HTERT RPE-1 (cell line): Measurements from ENCODE around the gene PCGF1.

Experiments used
- in situ Hi-C: fragments of 300-500 bp; cut with MboI; formaldehyde crosslinking; loops from 4 replicates; pipeline ENCODE4 v1.14.3; 2020; ENCODE audit warnings: low sequenced_read_pairs

Gene PCGF1

DNA sequence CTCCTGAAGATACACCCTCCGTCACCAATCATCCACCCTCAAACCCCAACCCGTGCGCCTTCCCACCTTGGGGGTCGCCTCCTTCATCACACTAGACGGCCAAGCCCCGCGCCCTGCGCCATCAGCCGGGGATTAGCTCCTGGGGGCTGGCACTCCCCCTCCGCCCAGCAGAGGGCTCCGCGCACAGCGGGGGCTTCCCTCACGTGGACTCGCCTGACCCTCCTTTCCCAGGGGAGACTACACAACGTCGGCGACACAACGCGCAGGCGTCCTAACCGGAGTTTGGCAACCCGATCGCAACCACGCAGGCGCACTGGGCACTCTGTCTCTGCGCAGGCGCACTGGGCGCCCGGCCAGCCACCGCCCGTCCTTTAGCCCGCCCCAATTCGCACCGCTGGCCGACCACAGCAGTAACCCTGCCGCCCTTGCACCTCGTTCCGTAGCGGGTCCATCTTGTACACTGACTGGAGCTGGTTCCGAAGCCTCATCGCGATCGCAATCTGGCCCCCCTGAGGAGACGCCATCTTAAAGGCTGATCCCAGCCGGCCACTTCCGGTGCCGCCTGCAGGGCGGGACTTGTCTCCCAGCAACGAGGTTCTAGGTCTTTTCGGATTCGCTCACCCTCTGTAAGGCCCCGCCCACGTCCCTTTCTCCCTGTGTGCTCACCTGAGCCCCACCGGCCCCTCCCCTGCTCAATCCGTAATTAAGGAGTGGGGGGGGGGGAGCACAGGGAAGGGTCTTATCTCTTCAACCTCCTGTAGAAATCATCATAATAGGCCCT, at the start of gene PCGF1:
Gene PCGF1 (minus strand): TSS at position 551 of the 781 bp plus-strand sequence. CDS start 27 bp downstream, at position 524.
- in situ Hi-C loops: no loop called here

DNA sequence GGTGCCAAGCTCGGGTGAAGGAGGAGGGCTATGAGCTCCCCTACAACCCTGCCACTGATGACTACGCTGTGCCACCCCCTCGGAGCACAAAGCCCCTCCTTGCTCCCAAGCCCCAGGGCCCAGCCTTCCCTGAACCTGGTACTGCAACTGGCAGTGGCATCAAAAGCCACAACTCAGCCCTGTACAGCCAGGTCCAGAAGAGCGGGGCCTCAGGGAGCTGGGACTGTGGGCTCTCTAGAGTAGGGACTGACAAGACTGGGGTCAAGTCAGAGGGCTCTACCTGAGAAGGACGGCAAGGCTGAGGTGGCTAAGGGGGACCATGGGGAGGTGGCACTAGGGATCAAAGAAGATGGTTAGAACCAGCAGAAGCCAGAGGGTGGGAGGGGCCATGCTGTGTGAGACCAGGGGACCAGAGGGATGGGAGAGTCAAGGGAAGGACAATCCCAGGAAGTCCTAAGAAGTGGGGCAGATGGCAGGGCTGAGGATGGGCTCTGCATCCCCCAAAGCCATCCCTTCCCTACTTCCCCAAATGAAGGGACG, 49.4 kb upstream of the PCGF1 start:
- in situ Hi-C loops: no loop called here

DNA sequence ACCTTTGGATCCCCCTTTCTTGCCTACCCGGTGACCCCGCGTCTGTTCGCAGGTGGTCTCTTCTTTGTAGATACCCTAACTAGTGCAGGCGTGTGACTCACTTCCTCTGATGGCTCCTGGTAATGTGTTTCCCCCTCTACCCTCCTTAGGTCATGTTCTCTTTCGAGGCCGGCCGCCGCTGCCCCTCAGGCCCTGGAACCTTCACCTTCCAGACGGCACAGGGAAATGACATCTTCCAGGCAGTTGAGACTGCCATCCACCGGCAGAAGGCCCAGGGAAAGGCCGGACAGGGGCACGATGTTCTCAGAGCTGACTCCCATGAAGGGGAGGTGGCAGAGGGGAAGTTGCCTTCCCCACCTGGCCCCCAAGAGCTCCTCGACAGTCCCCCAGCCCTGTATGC, 48.7 kb upstream of the PCGF1 start:
- in situ Hi-C loops: no loop called here

DNA sequence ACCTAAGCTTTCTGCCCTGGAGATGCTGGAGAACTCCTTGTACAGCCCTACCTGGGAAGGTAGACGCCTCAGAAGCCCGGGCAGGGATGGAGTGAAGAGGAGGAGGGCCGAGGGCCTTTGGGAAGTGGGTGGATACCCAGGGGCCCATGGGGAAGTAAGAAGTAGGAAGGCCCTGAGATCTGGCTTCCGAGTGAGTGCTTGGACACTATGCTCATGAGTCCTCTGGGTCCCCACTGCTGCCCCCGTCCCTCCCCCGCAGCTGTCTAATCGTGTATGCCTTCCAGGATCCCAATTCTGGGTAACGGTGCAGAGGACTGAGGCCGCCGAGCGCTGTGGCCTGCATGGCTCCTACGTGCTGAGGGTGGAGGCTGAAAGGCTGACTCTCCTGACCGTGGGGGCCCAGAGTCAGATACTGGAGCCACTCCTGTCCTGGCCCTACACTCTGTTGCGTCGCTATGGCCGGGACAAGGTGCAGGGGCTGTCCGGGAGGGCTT, 48.2 kb upstream of the PCGF1 start:
- in situ Hi-C loops: no loop called here

DNA sequence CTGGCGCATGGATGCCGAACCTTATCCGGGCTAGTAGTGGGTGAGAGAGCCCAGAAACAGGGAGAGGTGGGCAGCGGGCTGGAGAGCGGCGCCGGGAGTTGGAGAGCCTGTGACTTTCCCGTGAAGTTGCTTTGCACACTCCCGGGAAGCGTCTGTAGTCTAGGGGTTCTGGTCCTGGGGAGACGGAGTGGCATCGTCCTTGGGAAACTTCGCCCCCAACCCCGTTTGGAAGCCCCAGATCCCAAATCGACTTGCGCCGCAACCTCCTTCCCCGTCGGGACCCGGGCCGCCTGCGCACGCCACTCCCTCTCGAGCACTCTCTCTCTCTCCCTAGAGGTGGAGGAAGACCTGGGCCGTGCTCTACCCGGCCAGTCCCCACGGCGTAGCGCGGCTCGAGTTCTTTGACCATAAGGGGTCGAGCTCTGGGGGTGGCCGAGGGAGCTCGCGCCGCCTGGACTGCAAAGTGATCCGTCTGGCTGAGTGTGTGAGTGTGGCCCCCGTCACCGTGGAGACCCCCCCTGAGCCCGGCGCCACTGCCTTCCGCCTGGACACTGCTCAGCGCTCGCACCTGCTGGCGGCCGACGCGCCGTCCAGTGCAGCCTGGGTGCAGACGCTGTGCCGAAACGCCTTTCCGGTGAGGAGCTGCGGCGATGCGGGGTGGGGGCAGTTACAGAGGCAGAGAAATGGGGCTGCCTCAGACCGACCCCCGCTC, 47.5 kb upstream of the PCGF1 start:
- in situ Hi-C loops: no loop called here

DNA sequence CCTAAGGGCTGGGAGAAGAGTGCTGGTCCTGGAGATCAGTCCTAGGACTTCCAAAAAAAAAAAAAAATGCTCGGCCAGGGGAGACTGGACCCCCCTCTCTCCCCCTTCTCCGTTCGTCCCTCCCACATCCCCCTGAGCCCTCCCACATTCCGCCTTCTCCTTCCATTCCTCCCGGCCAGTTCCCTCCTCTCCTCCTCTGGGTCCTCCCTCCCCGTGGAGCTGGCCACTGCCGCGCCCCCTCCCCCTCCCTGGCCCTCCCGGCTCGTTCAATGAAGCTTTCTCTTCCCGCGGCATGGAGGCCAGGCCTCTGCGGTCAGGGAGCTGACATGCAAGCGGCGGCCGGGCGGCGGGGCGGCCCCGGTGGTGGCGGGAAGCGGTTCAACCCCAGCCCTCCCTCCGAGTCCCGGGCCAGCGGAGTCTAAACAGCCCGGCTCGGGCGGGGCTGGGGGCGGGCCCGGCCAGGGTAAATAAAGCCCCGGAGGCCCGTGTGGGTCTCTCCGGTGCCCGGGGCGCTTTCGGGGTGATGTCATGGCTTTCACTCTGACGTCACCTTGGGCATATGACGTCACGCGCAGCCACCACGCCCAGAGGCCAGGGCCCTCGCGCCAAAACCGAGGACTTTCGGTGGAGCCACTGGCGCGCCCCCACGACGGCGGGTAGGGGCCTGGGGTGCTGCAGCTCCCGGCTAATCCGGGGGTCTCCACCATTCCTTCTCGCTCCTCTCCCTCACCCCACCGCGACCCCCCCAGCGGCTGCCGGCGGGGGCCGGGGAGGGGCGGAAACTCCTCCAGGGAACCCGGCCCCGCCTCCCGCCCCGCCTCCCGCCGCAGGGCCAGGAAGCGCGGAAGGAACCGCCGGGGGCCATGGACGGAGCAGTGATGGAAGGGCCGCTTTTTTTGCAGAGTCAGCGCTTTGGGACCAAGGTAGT, 46.7 kb upstream of the PCGF1 start, which contains the start of the genes DOK1 and LOXL3:
Gene DOK1 (plus strand): TSS at position 829 of the 928 bp plus-strand sequence. CDS start 35 bp downstream, at position 864.
Gene LOXL3 (minus strand): TSS at position 51 of the 928 bp plus-strand sequence. CDS start 1,308 bp downstream, outside the sequence.
- in situ Hi-C loops: no loop called here

DNA sequence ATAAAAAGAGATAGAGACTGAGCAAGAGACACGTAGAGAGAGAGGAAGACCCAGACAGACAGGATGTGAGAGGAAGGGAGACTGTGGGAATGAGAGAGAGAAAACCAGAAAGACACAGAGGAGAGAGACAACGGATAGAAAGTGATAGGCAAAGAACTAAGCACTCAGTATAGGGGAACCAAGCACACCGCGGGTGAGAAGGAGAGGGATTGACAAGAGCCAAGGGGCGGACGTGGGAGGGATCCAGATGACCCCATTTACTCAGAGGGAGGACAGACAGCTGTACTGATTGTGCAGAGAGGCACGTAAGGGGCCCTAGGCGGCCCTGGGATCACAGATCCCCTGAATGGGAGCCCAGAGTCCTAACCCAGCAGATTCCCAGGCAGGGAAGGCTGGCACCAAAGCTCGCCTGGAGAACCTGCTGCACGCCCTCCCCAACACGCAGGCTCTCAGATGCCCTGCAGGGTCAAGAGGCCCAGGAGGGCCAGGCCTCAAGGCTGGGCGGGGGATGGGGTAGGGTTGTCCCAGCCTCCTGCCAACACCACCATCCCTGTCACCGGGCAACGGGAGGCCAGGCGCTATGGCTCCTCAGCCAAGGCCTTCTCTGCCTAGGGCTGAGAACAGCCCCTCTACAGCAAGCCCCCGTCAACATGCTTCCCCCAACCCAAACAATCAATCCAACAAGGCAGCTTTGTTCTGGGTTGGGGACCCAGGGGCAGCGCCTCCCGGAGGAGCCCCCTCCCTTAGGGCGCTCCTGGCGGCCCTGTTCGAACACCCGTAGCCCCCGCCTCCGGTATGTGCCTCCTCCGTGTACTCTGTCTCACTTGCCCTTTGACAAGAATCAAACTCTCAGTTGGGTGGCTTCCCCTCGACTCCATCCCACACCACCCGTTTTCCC, 45.7 kb upstream of the PCGF1 start:
- in situ Hi-C loops: no loop called here

DNA sequence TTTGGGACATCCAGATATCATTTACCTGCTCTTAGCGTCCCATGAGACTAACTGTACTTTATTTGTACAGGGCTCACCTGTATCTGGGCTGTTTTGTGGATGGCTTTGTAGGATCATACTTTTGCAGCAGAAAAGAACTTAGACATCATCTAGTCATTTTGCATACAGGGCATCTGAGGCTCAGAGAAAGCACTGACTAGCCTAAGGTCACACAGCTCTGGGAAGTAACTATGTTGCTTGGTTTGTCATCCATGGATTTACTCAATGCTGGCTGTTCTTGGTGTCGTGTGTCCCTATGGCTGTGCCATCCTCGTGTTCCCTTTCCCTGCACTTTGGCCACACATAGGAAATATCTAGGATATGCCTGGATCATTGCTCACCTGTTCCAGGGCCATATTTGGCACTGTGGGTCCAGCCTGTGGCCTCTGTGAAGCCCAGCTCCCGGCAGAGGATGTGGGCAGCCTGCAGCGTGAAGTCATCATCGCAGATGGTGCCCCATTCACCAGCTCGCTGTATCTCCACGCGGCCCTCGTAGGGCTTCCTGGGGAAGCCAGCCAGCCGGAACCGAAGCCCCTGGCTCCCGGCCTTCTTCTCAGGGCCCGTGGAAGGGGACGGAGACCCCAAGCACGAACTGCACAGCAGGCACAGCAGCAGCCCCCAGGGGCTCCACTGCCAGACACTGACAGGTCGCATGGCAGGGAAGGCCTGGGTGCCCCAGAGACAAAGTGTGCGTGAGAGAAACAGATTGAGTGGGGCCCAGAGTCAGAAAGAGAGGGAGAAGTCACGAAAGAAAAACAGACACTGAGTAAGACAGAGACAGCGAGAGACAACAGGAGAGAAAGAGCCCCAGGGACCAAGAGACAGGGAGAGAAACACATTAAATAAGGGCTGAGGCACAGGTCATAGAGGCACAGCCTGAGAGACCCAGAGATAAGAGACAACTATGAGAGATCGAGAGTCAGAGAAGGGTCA, 44.7 kb upstream of the PCGF1 start:
- in situ Hi-C loops: no loop called here

DNA sequence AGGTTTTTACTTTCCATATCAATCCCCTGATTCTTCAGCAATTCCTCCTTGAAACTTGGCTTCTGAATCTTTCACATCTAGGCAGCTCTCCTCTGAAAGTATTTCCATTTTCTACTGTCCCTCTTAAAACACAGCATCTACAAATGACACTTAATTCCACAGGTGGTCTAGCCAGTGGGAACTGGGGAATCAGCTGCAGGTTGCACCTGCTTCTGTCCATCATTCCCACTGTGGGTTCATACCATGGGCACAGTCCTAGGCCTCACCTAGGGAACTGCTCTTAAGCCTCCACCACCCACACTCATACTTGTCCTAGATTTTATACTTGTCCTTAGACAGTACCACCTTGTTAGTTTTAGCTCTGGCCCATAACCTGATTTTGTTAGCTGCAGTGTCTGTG, 44.0 kb upstream of the PCGF1 start:
- in situ Hi-C loops: no loop called here

DNA sequence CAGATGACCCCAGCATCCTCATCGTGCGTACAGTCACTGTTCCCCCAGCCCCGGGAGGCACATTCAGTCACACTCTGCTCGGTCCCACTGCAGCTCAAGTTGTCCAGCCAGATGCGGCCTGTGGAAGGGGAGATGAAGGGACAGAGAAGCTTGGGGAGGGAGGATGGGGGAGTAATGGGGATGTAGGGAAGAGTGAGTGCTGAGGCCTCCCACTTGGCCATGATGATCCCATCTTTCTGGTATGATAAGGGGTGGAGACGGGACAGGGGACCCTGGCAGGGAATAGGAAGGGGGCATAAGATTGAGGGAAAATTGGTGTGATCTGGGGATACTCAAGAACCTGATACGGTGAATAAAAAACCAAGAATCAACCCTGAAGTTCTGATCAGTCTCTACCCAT, 42.7 kb upstream of the PCGF1 start:
- in situ Hi-C loops: no loop called here

DNA sequence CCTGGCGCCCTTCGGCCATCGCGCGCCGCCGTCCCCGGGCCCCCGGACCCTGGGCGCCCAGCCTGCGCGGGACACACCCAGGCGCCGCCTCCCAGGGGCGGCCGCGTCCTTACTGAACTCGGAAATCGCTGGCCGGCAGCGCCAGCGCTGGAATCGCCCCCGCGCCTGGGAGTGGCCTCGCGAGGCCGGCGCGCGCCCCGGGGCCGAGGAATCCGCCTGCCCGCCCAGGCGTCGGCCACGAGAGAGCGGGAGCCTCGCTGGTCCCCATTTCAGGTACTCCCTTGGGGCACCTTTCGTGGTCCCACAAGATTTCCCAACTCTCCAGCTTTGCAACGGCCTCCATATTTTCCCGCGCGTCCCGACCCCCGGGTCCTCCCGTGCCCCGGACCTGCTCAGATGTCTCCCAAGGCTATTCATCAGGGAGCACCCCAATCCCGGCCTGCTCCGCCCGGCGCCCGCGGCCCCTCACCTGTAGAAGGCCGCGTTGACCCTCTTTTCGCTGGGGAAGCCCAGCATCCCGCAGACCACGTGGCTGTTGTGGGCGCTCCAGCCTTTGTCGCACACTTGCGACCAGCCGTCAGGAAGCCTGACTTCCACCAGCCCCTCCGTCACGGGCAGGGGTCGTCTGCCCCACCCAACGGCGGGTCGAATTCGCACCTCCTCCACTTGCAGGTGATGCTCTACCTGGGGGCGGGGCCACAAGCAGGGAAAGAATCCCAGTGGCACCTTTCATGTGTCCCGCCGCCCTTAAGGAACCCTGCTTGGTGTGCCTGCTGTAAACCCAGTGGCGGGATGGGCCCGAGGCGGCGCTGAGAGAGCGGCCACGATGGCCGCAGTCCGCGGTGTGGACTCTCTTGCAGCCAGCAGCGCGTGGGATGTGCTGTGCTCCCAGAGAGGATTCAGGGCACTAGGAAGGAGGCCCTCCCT, 41.7 kb upstream of the PCGF1 start:
- in situ Hi-C loops: no loop called here

DNA sequence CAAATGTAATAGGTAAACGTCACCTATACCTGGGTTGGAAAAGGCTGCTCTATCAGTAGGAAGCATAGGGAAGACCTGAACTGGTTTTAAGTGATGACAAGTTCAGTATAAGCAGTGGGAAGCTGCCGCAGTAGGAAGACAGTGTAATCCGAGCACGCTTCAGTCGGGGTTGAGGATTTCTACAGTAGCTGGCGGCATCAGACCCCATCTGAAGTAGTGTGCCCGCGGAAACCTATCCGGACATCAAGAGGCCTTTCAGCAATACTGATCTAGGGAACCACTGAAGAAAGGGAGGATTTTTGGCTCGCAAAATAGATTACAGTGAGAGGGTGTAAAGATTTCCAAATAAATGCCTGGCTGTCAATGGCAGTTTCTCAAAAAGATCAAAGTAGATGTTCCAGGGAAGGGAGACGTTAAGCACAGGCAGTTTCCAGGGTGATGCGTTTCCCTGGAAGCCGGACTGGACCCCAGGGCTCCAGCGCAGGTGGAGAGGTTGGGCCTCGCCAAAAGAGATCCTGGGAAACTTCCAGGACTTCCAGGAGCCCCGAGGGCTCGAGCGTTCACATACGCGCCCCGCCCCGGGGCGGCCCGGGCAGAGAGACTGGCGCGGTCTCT, 40.9 kb upstream of the PCGF1 start:
- in situ Hi-C loops: no loop called here

DNA sequence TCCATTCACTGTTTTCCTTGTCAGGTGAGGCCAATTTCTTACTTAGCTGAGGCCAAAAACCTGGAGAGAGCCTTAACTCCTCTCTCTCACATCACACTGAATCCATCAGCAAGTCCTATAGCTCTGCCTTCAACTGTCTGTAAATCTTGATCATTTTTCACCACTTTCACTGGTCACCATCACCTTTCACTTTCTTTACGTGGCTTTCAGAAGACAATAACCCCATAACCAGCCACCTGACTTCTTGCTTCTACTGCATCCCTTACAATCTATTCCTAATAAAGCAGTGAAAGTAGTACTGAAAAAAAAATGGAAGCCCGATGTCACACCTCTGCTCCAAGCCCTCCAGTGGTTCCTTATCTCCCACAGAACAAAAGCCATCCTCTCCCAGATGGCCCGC, 38.5 kb upstream of the PCGF1 start:
- in situ Hi-C loops: no loop called here

DNA sequence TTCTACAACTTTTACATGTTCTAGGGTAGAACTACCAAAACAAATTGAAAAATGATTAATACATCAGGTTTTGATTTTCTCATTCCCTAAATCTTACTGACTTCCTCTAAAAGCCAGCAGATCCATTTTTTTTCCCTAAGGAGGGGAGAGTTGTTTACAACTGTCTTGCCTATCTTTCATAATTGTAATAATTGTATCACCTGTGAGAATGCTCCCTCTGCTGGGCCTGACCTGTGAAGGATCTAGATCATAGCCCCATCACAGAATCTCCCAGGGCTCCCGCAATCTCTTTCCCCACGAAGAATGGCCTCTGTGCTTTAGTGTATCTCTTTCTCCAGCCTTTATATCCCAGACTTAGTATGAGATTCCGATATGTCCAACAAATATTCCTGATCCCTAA, 37.1 kb upstream of the PCGF1 start:
- in situ Hi-C loops: no loop called here

DNA sequence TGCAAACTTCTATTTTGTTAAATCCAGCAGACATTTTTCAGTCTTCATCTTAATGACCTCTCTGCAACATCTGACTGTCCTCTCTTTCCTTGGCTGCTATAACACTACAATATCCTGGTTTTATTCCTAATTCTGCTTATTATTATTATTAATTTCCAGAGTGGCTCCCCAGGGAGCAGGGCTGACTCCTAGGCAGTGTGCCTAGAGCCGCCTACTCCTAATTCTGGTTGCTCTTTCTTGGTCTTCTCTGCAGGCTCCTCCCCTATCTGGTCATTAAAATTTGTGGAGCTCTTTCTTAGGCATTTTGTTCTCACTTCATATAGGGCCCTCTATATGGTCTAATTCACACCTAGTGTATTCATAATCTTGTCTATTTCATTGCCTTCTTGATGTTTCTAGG, 35.5 kb upstream of the PCGF1 start:
- in situ Hi-C loops: no loop called here

DNA sequence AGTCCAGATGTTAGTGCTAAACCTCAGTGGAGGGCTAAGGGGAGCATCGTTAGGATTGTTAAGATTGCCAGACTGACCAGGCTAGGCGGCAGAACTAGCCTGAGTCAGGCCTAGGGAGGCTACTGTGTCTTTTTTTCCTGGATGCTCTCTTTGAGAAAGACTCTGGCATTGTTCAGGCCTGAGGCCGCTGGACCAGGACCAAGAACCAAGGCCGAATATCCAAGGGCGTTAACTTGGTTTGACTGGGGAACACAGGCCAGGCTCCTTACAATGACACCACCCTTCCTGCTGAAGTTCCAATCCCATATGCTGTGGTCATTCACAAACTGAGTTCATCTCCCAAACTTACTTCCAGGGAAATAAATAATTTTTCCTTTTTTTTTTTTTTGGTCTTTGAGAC, 32.8 kb upstream of the PCGF1 start:
- in situ Hi-C loops: no loop called here

DNA sequence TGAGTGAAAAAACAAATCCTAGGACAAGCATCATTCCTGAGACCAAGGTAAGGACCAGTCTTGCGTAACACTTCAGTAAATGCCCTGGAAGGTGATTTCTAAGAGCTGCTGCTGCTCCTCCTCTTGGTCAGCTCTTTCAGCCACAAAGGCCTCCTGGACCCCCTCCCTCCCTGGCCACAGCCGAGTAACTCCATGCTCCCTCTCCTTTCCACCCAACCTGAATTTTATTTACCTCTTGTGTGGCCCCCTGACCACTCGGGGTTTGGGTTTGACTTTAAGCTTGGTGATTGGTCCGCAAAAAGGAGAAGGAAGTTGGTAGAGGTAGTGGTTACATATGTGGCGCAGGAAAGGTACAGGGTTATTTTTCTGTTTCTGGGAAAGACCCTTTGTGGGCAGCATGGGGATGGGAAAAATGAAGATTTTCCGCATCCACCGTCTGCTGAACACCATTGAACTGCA, 31.4 kb upstream of the PCGF1 start:
- in situ Hi-C loops: no loop called here
